Ovary (tissue), 9 donors: ENCODE data around the gene TTC21A. TPM values are rescaled to one million over a fixed set of nuclear protein-coding genes. Genes with fewer than 3 reads are reported as not detected.

Experiments used
- DNase-seq, 5 donors: peaks; one replicate each; pipeline ENCODE4 v3.0.0-alpha.2; 2019 to 2020
- H3K27ac ChIP-seq, 2 donors: fragments of 200-600 bp; one replicate each; pipeline versions ENCODE4 v1.5.1 to v1.8.0; 2019 to 2022
- H3K27me3 ChIP-seq: fragments of 200-600 bp; one replicate; pipeline ENCODE4 v1.8.0; 2022
- H3K36me3 ChIP-seq: fragments of 200-600 bp; sonication (generic); one replicate; pipeline ENCODE4 v1.5.1; 2019
- H3K4me1 ChIP-seq: one replicate; pipeline ENCODE4 v1.8.1; 2013; ENCODE audit warnings: mild to moderate bottlenecking, moderate library complexity; ENCODE audit not compliant: insufficient read depth
- H3K4me3 ChIP-seq: fragments of 200-600 bp; sonication (generic); one replicate; pipeline ENCODE4 v1.5.1; 2017
- H3K9me3 ChIP-seq, 2 donors: fragments of 200-600 bp in 1 of 2; sonication (generic) in 1 of 2; one replicate each; pipeline versions ENCODE4 v1.5.1 to v1.8.1; 2013 to 2019; ENCODE audit warnings: mild to moderate bottlenecking in 1 of 2, moderate library complexity in 1 of 2
- CTCF ChIP-seq, 3 donors: fragments of 450-650 bp in 2 of 3; fragments of 200-600 bp in 1 of 3; IDR thresholded peaks; one replicate each; pipeline versions ENCODE4 v1.5.1 to v1.8.0; 2016 to 2022; ENCODE audit warnings: antibody characterized with exemption in 3 of 3, mild to moderate bottlenecking in 1 of 3
- EP300 ChIP-seq: sonication (generic); formaldehyde crosslinking; IDR thresholded peaks from one replicate; pipeline ENCODE4 v1.6.1; 2017; ENCODE audit warnings: antibody characterized with exemption
- POLR2A ChIP-seq: fragments of 450-650 bp; IDR thresholded peaks from one replicate; pipeline ENCODE4 v1.6.1; 2017; ENCODE audit warnings: antibody characterized with exemption, mild to moderate bottlenecking, moderate library complexity
- WGBS, 3 donors: extraction: QIAGEN DNeasy Blood & Tissue Kit in 1 of 3; methylation state at CpG; one replicate each; pipeline versions ENCODE4 v1.1.5 to v1.1.7; 2013 to 2017; 5-methylcytosine and 5-hydroxymethylcytosine counted together
- intact Hi-C, 4 donors: fragments of 100-400 bp; cut with DNase I; formaldehyde crosslinking; loops; one replicate each; pipeline versions ENCODE4 v1.11.0 to v1.15.1; 2022 to 2023
- polyA plus RNA-seq, 2 donors: library from polyadenylated mRNA; stranded (reverse); fragments of 200-250 nt in 1 of 2; fragments of 350-450 nt in 1 of 2; fragmentation: Illumina TruSeq in 1 of 2; extraction: RNeasy Lipid Tissue Mini Kit (QIAGEN cat#74804) in 1 of 2; gene quantifications; one replicate each; pipeline ENCODE4 v1.2.3, GENCODE V29; 2013 to 2014
- total RNA-seq, 7 donors: library from RNA; depleted of rRNA in 2 of 7; stranded (reverse); fragments of >200 nt in 2 of 7; fragmentation: NEBNext Ultra II Directional in 3 of 7; extraction: Animal tissue kit (Norgen Biotek cat#: 25700) in 3 of 7; gene quantifications; one replicate each; pipeline versions ENCODE4 v1.1.0 to v1.2.4, GENCODE V29; 2016 to 2023
- donor health status: DM: no; HTN: no; CAD: no; lungs with moderate emphysema.
- donor health status: DM: no; HTN: no; CAD: no.
- donor health status: Bipolar disorder and iron deficiency.
- donor health status: DM: yes; HTN: yes; CAD: no.
- donor health status: DM: no; HTN: no; CAD: no.
- donor health status: DM: yes; HTN: yes; CAD: no.

Gene TTC21A
- total and polyA plus RNA-seq, 9 donors: 4.2 to 21.4 (median 6.6) TPM

GRCh38 chr3:39125841-39126500 lies 18.5 kb downstream of the TTC21A start:
- intact Hi-C loops: loop anchor here (2.0 to 5.0 kb wide), 3 partner anchors 161 to 166 kb away; no protein-coding TSS in a partner anchor
- no peak for DNase-seq
- H3K36me3 ChIP-seq: no peaks in the 10 kb centered on the region
- no peak overlapping the region for H3K27ac ChIP-seq
- no peaks in the 10 kb centered on the region for H3K4me1 ChIP-seq
- H3K27me3 ChIP-seq: no peaks in the 10 kb centered on the region
- no peaks in the 10 kb centered on the region for H3K9me3 ChIP-seq
- H3K4me3 ChIP-seq: no peak overlapping the region
- WGBS, 3 donors: 63 to 65% (median 65%) methylated on average over 12 of the region's 12 CpGs
- no peak for TF ChIP-seq EP300
- no peak for TF ChIP-seq POLR2A
- no peak for TF ChIP-seq CTCF (IDR thresholded peaks at IDR 0.05)

GRCh38 chr3:39126532-39127071 lies 19.1 kb downstream of the TTC21A start:
- intact Hi-C loops: loop anchor here (2.0 to 5.0 kb wide), 3 partner anchors 161 to 166 kb away; no protein-coding TSS in a partner anchor
- no peak overlapping the region for H3K27ac ChIP-seq
- 54 to 62% (median 59%) methylated on average over 6 of the region's 6 CpGs for WGBS, 3 donors
- H3K4me3 ChIP-seq: no peak overlapping the region
- H3K9me3 ChIP-seq: no peaks in the 10 kb centered on the region
- H3K36me3 ChIP-seq: no peaks in the 10 kb centered on the region
- H3K4me1 ChIP-seq: no peaks in the 10 kb centered on the region
- no peaks in the 10 kb centered on the region for H3K27me3 ChIP-seq
- TF ChIP-seq EP300 (no peak), CTCF (IDR thresholded peaks at IDR 0.05) (peak; percentile 15 to 61 (median 52)), POLR2A (no peak)
- DNase-seq: peak in 2 of 5 donors; percentile 47 to 61

GRCh38 chr3:39127269-39127907 lies 19.9 kb downstream of the TTC21A start:
- no peak for DNase-seq
- intact Hi-C loops: loop anchor here (2.0 to 5.0 kb wide), 3 partner anchors 160 to 165 kb away; no protein-coding TSS in a partner anchor
- Histone ChIP-seq H3K27ac (no peak overlapping the region), H3K9me3 (no peaks in the 10 kb centered on the region), H3K36me3 (no peaks in the 10 kb centered on the region), H3K4me1 (no peaks in the 10 kb centered on the region), H3K4me3 (no peak overlapping the region), H3K27me3 (no peaks in the 10 kb centered on the region)
- 87 to 92% (median 88%) methylated on average over 7 of the region's 7 CpGs for WGBS, 3 donors
- no peak for TF ChIP-seq CTCF (IDR thresholded peaks at IDR 0.05)
- TF ChIP-seq POLR2A: no peak
- TF ChIP-seq EP300: no peak

- no peaks in the 10 kb centered on the region for H3K36me3 ChIP-seq
- no peak overlapping the region for H3K27ac ChIP-seq
- H3K9me3 ChIP-seq: no peaks in the 10 kb centered on the region
- TF ChIP-seq POLR2A (no peak), CTCF (IDR thresholded peaks at IDR 0.05) (no peak), EP300 (no peak)
- H3K27me3 ChIP-seq: no peaks in the 10 kb centered on the region
- intact Hi-C loops: loop anchor here (2.0 to 5.0 kb wide), 3 partner anchors 159 to 164 kb away; no protein-coding TSS in a partner anchor
- H3K4me3 ChIP-seq: no peak overlapping the region
- 41 to 47% (median 43%) methylated on average over 1 of the region's 1 CpG for WGBS, 3 donors
- H3K4me1 ChIP-seq: no peaks in the 10 kb centered on the region
- DNase-seq: no peak
Observed at GRCh38 chr3:39127908-39128304, 20.4 kb downstream of the TTC21A start.
